NCI-H2196 (cell line): ENCODE results near the gene YAP1.
"Not testable (repeated sequence)": the region's sequence is repeated elsewhere in the genome, so short reads cannot be mapped to it uniquely, and the experiment has no call there.

ENCODE experiments used
- DNase-seq: peaks from one replicate; lab custom pipeline; 2025; ENCODE audit not compliant: unreplicated experiment; lab: John Stamatoyannopoulos, UW

The YAP1 gene

GRCh38 chr11:102237096-102237735, 127.0 kb downstream of the YAP1 start:
- DNase-seq: no peak

GRCh38 chr11:102238391-102238821, 128.2 kb downstream of the YAP1 start:
- no peak for DNase-seq

- DNase-seq: no peak
These were observed 129.2 kb downstream of the YAP1 start for GRCh38 chr11:102239448-102239847.

GRCh38 chr11:102239911-102240310, 129.7 kb downstream of the YAP1 start:
- no peak for DNase-seq

- DNase-seq: no peak
These were observed 130.3 kb downstream of the YAP1 start for GRCh38 chr11:102240502-102240901.

GRCh38 chr11:102241026-102241425, 130.8 kb downstream of the YAP1 start:
- DNase-seq: no peak

GRCh38 chr11:102243399-102243884, 133.2 kb downstream of the YAP1 start:
- no peak for DNase-seq

GRCh38 chr11:102244681-102245409, 134.6 kb downstream of the YAP1 start:
- DNase-seq: no peak

GRCh38 chr11:102251423-102251822, 141.2 kb downstream of the YAP1 start:
- no peak for DNase-seq

GRCh38 chr11:102252339-102252891, 142.2 kb downstream of the YAP1 start:
- no peak for DNase-seq

- DNase-seq: no peak
These were observed 142.9 kb downstream of the YAP1 start for GRCh38 chr11:102253020-102253715.

- no peak for DNase-seq
These were observed 143.8 kb downstream of the YAP1 start for GRCh38 chr11:102254047-102254446.

- no peak for DNase-seq
These were observed 146.0 kb downstream of the YAP1 start for GRCh38 chr11:102256251-102256650.

- no peak for DNase-seq
These were observed 150.0 kb downstream of the YAP1 start for GRCh38 chr11:102260241-102260640.

GRCh38 chr11:102263379-102264003, 153.2 kb downstream of the YAP1 start:
- DNase-seq: no peak

GRCh38 chr11:102264704-102265103, 154.5 kb downstream of the YAP1 start:
- not testable (repeated sequence) for DNase-seq

- no peak for DNase-seq
These were observed 155.9 kb downstream of the YAP1 start for GRCh38 chr11:102266099-102266498.

GRCh38 chr11:102267609-102268008, 157.4 kb downstream of the YAP1 start:
- DNase-seq: no peak

- peak; percentile 57 for DNase-seq
These were observed 158.1 kb downstream of the YAP1 start for GRCh38 chr11:102268083-102268984.

- no peak for DNase-seq
These were observed 158.8 kb downstream of the YAP1 start for GRCh38 chr11:102268985-102269470.
